SK-N-SH treated with all-trans-retinoic acid at 6 μM for 48 hours (cell line): ENCODE measurements around the gene ZMIZ1.

ENCODE experiments used
- ATAC-seq: fragments of 200-7000 bp; cut with Tn5 transposase; 3 replicates; pipeline ENCODE4 v1.9.1; 2020; ENCODE audit warnings: mild to moderate bottlenecking, moderate library complexity
- ARNTL ChIP-seq: fragments of 450-650 bp; formaldehyde crosslinking; IDR thresholded peaks from 2 replicates; pipeline ENCODE4 v1.5.0; 2020; ENCODE audit warnings: low read depth, mild to moderate bottlenecking, moderate library complexity, borderline replicate concordance
- BACH2 ChIP-seq: fragments of 250-450 bp; sonication (Bioruptor Pico); IDR thresholded peaks from 2 replicates; pipeline ENCODE4 v1.9.0; 2021; ENCODE audit warnings: mild to moderate bottlenecking, borderline replicate concordance
- CSDC2 ChIP-seq: fragments of 250-450 bp; sonication (Bioruptor Pico); IDR thresholded peaks from 2 replicates; pipeline ENCODE4 v1.5.0; 2020; ENCODE audit warnings: mild to moderate bottlenecking, moderate library complexity
- CSRNP3 ChIP-seq: fragments of 250-450 bp; sonication (Bioruptor Pico); IDR thresholded peaks from 2 replicates; pipeline ENCODE4 v1.5.1; 2021; ENCODE audit warnings: mild to moderate bottlenecking, moderate library complexity
- ESRRG ChIP-seq: fragments of 250-450 bp; sonication (Bioruptor Pico); IDR thresholded peaks from 2 replicates; pipeline ENCODE4 v1.6.1; 2021; ENCODE audit warnings: mild to moderate bottlenecking
- GLIS3 ChIP-seq: fragments of 250-450 bp; sonication (Bioruptor Pico); IDR thresholded peaks from 2 replicates; pipeline ENCODE4 v1.5.0; 2020; ENCODE audit warnings: mild to moderate bottlenecking, moderate library complexity
- ISL1 ChIP-seq: fragments of 250-450 bp; sonication (Bioruptor Pico); IDR thresholded peaks from 2 replicates; pipeline ENCODE4 v2.1.2; 2022; ENCODE audit warnings: mild to moderate bottlenecking, moderate library complexity
- OSR1 ChIP-seq: fragments of 250-450 bp; sonication (Bioruptor Pico); IDR thresholded peaks from 2 replicates; pipeline ENCODE4 v1.8.0; 2022; ENCODE audit warnings: moderate library complexity, mild to moderate bottlenecking, inconsistent platforms
- PATZ1 ChIP-seq: fragments of 250-450 bp; sonication (Bioruptor Pico); IDR thresholded peaks from 2 replicates; pipeline ENCODE4 v1.8.0; 2020; ENCODE audit warnings: mild to moderate bottlenecking, moderate library complexity, borderline replicate concordance
- POU6F1 ChIP-seq: fragments of 250-450 bp; sonication (Bioruptor Pico); IDR thresholded peaks from 2 replicates; pipeline ENCODE4 v1.8.0; 2021; ENCODE audit warnings: low read depth, mild to moderate bottlenecking, moderate library complexity, borderline replicate concordance
- PPARA ChIP-seq: fragments of 250-450 bp; sonication (Bioruptor Pico); IDR thresholded peaks from 2 replicates; pipeline ENCODE4 v1.5.0; 2020; ENCODE audit warnings: mild to moderate bottlenecking, borderline replicate concordance
- RARB ChIP-seq: fragments of 250-450 bp; sonication (Bioruptor Pico); IDR thresholded peaks from 2 replicates; pipeline ENCODE4 v1.8.0; 2021; ENCODE audit warnings: mild to moderate bottlenecking, moderate library complexity
- SNAI2 ChIP-seq: fragments of 250-450 bp; sonication (Bioruptor Pico); IDR thresholded peaks from 2 replicates; pipeline ENCODE4 v1.5.0; 2020; ENCODE audit warnings: mild to moderate bottlenecking, moderate library complexity
- TOX ChIP-seq: fragments of 250-450 bp; sonication (Bioruptor Pico); IDR thresholded peaks from 2 replicates; pipeline ENCODE4 v1.8.0; 2021; ENCODE audit warnings: mild to moderate bottlenecking, moderate library complexity, borderline replicate concordance
- TSHZ2 ChIP-seq: fragments of 250-450 bp; sonication (Bioruptor Pico); IDR thresholded peaks from 2 replicates; pipeline ENCODE4 v1.5.0; 2020; ENCODE audit warnings: mild to moderate bottlenecking, moderate library complexity
- ZC3H10 ChIP-seq: fragments of 250-450 bp; sonication (Bioruptor Pico); IDR thresholded peaks from 2 replicates; pipeline ENCODE4 v1.5.1; 2021; ENCODE audit warnings: mild to moderate bottlenecking, moderate library complexity
- ZFP3 ChIP-seq: fragments of 250-450 bp; sonication (Bioruptor Pico); IDR thresholded peaks from 2 replicates; pipeline ENCODE4 v1.5.0; 2020; ENCODE audit warnings: mild to moderate bottlenecking, moderate library complexity
- ZFP30 ChIP-seq: fragments of 450-650 bp; formaldehyde crosslinking; IDR thresholded peaks from 2 replicates; pipeline ENCODE4 v1.5.0; 2022; ENCODE audit warnings: mild to moderate bottlenecking, moderate library complexity
- ZNF565 ChIP-seq: fragments of 450-650 bp; formaldehyde crosslinking; conservative IDR thresholded peaks from 2 replicates; pipeline ENCODE4 v1.5.0; 2020; ENCODE audit warnings: low read depth, mild to moderate bottlenecking, moderate library complexity
- ZNF70 ChIP-seq: fragments of 450-650 bp; formaldehyde crosslinking; IDR thresholded peaks from 2 replicates; pipeline ENCODE4 v1.5.0; 2020; ENCODE audit warnings: mild to moderate bottlenecking, moderate library complexity
- ZNF8 ChIP-seq: fragments of 450-650 bp; formaldehyde crosslinking; IDR thresholded peaks from 2 replicates; pipeline ENCODE4 v1.5.0; 2020; ENCODE audit warnings: mild to moderate bottlenecking, moderate library complexity

ZMIZ1 gene

GRCh38 chr10:79352035-79352877 lies 283.5 kb downstream of the ZMIZ1 start:
- no peak for TF ChIP-seq ZC3H10 (CRISPR knock-in tag)
- no peak for TF ChIP-seq GLIS3
- no peak for TF ChIP-seq ESRRG
- no peak for TF ChIP-seq SNAI2 (CRISPR knock-in tag)
- no peak for TF ChIP-seq ARNTL (CRISPR knock-in tag)
- TF ChIP-seq RARB (CRISPR knock-in tag): no peak
- no peak for TF ChIP-seq ISL1 (CRISPR knock-in tag)
- no peak for TF ChIP-seq ZNF8
- no peak for TF ChIP-seq CSDC2
- TF ChIP-seq TSHZ2 (CRISPR knock-in tag): no peak
- TF ChIP-seq PATZ1 (CRISPR knock-in tag): no peak
- no peak for TF ChIP-seq PPARA (CRISPR knock-in tag)
- no peak for TF ChIP-seq BACH2 (CRISPR knock-in tag)
- no peak for TF ChIP-seq TOX (CRISPR knock-in tag)
- ATAC-seq: no peak

GRCh38 chr10:79353000-79353406 lies 284.2 kb downstream of the ZMIZ1 start:
- no peak for ATAC-seq
- TF ChIP-seq ISL1 (CRISPR knock-in tag): no peak
- no peak for TF ChIP-seq CSRNP3
- TF ChIP-seq ARNTL (CRISPR knock-in tag): no peak
- no peak for TF ChIP-seq POU6F1 (CRISPR knock-in tag)
- no peak for TF ChIP-seq ZC3H10 (CRISPR knock-in tag)
- TF ChIP-seq TSHZ2 (CRISPR knock-in tag): no peak
- no peak for TF ChIP-seq PATZ1 (CRISPR knock-in tag)
- TF ChIP-seq CSDC2: no peak
- TF ChIP-seq GLIS3: no peak
- no peak for TF ChIP-seq ZFP3 (CRISPR knock-in tag)
- no peak for TF ChIP-seq RARB (CRISPR knock-in tag)
- no peak for TF ChIP-seq TOX (CRISPR knock-in tag)
- TF ChIP-seq ZNF70: no peak
- TF ChIP-seq ZNF565 (CRISPR knock-in tag): no peak
- no peak for TF ChIP-seq ZFP30
- no peak for TF ChIP-seq OSR1 (CRISPR knock-in tag)
- TF ChIP-seq ZNF8: no peak
